Epidermal melanocyte (primary cell): ENCODE results near the gene LRRC1.
"Not testable (repeated sequence)": the region's sequence is repeated elsewhere in the genome, so short reads cannot be mapped to it uniquely, and the experiment has no call there.

Experiments used
- DNase-seq: peaks from one replicate; pipeline ENCODE4 v3.0.0; 2011; ENCODE audit warnings: low spot score; ENCODE audit not compliant: insufficient read length

LRRC1 gene

GRCh38 chr6:53794720-53795339, at the start of gene LRRC1:
Gene LRRC1, plus strand, starts transcription at chr6:53795005. Its CDS starts 252 bp downstream, at chr6:53795257.
- peak; percentile 77 for DNase-seq

- no peak for DNase-seq
These were observed 48.2 kb upstream of the LRRC1 start for GRCh38 chr6:53746442-53747103.

DNA sequence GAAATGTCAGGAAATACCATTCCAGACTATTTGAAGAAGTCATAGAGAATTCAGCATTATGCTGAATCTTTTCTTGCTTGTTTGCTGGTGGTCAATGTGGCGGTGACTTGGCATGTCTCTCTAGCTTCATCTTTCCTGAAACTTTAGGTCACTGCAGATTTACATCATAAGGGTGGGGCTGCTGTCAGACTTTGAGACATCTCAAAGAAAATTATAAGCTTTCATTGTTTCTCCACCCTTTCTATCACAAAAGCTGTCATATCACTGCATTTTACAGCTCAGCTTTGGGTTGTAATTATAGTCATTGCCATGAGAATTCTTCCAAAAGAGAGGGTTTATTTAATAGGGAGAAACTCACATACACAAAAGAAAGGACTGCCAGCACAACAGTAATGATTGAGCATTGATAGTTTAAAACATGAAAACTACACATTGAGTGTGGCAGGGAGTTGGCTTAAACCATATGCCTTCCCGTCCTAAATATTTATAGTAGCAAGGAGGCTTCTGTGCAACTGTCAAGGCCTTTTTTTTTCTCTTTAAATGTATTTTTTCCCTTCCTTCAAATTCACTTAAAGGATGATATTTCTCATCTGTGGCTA, 44.7 kb upstream of the LRRC1 start:
- no peak for DNase-seq

- no peak for DNase-seq
These were observed 43.4 kb upstream of the LRRC1 start for GRCh38 chr6:53751417-53751816.

GRCh38 chr6:53752440-53752839, 42.4 kb upstream of the LRRC1 start:
- no peak for DNase-seq

- DNase-seq, result no peak
These were observed 41.9 kb upstream of the LRRC1 start for GRCh38 chr6:53752856-53753255.

DNA sequence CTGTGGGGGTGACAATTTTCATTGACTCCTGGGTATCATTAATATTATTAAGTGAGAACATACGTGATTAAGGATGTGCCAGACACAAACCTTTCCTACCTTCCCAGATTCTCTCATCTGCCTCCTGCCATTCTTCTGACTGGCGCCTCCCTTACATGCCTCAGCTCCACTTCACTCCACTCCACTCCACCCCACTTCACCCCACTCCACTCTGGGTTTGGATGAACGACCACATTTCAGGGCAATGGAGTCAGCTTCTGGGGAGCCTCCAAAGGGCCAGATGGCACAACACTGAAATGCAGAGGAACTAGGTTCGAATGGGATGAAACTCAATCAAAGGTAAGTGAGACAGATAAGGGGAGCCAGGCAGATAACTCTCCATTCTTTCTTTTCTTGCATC, 40.5 kb upstream of the LRRC1 start:
- DNase-seq, result no peak

DNA sequence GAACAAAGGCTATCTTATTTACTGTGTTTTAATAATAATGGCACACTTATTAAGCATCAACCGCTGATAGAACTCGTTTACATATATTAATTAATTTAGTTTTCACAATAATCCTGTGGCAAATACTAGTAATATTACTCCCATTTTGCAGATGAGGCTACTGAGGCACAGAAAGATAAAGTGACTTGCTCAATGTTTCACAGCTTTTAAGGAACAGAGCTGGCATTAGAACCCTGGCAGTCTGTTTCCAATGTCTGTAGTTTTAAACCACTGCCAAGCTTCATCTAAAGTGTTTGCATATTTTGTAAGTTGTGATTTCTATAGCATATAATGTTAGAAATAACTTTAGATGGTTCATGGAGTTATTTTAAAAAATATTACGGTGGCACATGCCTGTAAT, 38.4 kb upstream of the LRRC1 start:
- DNase-seq, result no peak

- DNase-seq, result no peak
These were observed 36.3 kb upstream of the LRRC1 start for GRCh38 chr6:53758496-53758895.

DNA sequence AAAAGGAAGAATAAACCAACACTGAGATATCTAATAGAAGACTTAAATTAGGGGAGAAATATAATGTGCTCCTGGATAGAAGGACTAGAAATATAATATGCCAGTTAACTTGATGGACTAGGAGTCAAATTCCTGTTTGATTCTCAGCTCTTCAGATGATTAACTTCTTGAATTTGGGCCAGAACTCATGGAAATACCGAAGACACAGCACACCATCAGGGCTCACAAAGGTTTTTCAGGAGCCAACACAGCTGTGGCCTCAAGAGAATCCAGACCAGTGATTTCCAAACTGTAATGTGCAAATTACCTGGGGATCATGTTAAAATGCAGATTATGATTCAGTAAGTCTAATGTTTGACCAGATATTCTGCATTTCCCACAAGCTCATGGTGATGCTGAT, 33.8 kb upstream of the LRRC1 start:
- DNase-seq, result no peak

DNA sequence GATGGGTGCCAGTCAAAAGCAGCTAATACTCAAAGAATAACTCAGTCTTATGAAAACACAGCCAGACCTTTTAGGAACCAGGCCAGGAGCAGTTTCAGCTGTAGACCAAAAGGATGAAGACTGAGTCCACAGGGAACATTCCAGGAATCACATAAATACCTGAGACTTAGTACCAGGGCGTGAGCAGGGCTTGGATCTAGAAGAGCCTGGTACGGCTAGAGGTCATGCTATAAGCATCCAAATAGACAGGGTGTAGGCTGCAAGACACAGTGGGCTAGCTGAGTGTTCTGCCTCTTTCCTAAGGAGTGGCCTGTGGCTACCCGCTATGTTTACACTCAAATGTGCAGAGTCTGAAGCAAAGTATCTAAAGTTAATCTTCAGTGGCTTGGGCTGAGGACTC, 29.5 kb upstream of the LRRC1 start:
- DNase-seq, result no peak

- no peak for DNase-seq
These were observed 27.9 kb upstream of the LRRC1 start for GRCh38 chr6:53766930-53767329.

DNA sequence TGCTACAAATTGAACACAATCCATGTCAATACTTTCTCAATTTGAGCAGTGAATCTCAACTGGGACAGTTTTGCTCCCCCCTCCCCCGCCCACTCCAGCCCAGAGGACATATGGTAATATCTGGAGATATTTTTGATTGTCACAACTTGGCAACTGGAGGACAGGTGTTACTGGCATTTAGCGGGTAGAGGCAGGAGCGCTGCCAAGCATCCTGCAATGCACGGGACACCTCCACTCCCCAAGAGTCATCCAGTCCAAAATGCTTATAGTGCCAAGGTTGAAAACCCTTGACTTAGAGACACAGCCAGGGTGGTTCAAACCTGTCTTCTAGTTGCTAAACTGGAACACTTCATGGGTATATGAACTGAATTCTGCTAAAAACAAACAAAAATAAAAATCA, 26.9 kb upstream of the LRRC1 start:
- no peak for DNase-seq

GRCh38 chr6:53768636-53769035, 26.2 kb upstream of the LRRC1 start:
- no peak for DNase-seq

GRCh38 chr6:53770780-53771249, 24.0 kb upstream of the LRRC1 start:
- DNase-seq, result no peak

DNA sequence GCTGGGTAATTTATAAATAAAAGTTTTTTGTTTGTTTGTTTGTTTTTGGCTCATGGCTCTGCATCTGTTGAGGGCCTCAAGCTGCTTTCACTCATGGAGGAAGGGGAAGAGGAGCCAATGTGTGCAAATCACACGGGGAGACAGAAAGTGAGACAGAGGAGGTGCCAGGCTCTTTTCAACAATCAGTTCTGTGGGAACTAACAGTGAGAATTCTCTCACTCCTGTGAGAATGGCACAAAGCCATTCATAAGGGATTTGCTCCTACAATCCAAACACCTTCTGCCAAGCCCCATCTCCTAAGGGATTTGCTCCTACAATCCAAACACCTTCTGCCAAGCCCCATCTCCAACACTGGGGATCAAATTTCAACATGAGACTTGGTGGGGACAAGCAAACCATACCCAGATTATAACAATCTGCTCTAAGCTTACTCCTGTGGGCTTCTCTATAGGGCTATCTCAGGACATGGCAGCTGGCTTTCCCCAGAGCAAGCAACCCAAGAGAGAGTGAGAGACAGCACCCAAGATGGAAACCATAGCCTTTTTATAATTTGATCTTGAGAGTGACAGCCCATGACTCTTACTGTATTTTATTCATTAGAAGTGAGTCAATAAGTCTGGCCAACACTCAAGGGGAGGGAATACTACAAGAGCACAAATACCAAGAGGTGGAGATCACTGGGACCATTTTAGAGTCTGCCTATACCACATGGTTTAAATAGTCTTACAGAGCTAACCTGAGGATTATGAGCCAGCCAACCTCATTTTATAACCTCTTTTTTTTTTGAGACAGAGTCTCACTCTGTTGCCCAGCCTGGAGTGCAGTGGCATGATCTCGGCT, 22.8 kb upstream of the LRRC1 start:
- DNase-seq, result no peak

DNA sequence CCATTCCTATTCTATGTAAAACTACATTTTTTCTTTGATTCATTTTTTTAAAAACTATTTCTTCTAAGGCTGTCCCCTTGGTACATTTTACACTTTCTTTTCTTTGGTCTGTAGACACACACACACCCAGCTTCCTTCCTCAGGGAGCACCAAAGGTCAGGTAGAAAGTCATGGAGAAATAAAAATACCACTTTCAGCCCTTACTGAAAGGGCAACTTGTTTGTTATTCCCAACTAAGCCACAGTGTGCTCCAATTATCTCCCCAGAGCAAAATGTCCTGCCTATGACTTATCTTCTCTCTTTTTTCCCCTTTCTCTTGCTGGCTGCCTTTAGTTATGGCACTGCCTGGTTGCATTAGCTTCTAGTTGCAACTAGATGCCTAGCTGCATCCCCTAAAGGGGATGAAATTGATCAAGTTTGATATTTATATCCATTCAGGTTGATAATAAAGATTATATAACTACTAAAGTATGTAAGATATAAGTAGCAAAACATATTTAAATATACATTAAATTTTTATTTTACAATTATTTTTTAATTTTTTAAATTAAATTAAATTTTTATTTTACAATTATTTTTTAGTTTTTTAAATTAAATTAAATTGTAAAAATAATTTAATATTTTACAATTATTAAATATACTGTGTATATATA, 21.6 kb upstream of the LRRC1 start:
- DNase-seq, result no peak

DNA sequence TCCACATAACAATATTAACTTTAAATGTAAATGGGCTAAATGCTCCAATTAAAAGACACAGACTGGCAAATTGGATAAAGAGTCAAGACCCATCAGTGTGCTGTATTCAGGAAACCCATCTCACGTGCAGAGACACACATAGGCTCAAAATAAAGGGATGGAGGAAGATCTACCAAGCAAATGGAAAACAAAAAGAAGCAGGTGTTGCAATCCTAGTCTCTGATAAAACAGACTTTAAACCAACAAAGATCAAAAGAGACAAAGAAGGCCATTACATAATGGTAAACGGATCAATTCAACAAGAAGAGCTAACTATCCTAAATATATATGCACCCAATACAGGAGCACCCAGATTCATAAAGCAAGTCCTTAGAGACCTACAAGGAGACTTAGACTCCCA, 18.7 kb upstream of the LRRC1 start:
- not testable (repeated sequence) for DNase-seq

- DNase-seq, result not testable (repeated sequence)
These were observed 9.8 kb upstream of the LRRC1 start for GRCh38 chr6:53784991-53785390.

GRCh38 chr6:53786832-53787231, 8.0 kb upstream of the LRRC1 start:
- DNase-seq, result no peak

DNA sequence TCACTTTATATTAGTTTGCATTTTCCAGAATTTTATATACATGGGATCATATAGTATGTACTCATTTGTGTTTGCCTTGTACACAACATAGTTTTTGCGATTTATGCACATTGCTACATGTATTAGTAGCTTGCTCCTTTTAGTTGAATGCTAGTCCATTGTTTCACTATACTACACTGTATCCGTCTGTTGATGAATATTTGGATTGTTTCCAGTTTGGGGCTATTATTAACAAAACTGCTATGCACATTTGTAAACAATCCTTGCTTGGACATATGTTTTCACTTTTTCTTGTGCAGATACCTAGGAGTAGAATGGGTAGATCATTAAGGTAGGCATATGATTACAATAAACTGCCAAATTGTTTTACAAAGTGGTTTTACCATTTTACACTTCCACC, 3.9 kb upstream of the LRRC1 start:
- DNase-seq, result no peak
